ENCODE measurements around the gene SLK.
A peak's percentile ranks its signal among the peaks of the same experiment; 100 is the strongest.

The SLK gene

GRCh38 chr10:104035194-104036068 is 68.5 kb downstream of the SLK start:
- no peak for DNase-seq

DNA sequence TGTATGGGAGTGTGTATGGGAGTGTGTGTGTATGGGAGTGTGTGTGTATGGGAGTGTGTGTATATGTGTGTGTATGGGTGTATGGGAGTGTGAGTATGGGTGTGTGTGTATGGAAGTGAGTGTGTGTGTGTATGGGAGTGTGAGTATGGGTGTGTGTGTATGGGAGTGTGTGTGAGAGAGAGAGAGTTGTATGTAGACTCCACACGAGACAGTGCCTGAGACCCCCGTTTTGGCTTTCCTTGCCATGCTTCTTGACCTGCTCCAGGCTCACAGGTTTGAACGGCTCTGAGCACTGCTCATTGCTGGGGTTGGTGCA is 69.1 kb downstream of the SLK start:
- no peak for DNase-seq

DNA sequence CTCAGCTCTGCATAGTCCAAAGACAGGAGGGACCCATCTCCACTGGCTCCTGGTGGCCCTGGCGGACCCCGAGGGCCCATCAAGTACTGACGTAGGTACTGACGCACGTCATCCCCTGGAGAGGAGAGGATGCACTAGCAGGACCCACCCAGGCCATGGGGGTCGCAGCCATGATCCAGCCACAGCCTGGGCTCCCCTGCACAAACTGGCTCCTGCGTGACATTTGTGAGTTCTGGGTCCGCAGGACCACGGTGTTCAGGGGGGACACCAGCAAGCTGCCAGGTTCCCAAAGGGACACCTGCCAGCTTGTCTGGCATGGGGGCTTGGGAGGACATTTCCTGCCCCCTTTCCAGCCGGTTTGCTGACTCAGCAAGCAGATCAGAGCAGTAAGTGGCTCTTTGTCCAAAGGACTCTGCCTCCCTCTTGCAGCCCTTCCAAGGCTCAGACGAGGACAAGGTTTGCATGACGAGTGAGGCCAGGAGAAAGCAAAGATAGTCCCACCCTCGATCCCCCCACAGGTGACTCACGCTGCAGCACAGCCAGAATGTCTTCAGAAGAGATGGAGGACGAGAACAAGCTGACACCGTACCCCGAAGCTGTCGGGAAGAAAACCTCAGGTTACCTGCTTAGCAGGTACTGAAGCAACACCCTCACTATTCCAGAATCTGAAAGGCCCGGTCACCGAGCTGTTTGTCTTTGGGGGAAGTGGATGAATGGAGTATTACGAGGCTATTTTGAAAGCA is 69.7 kb downstream of the SLK start:
- no peak for DNase-seq

GRCh38 chr10:104037261-104037951 is 70.5 kb downstream of the SLK start:
- no peak for DNase-seq

- DNase-seq, result no peak
These were observed 71.6 kb downstream of the SLK start for GRCh38 chr10:104038537-104038936.

GRCh38 chr10:104038958-104039752 is 72.2 kb downstream of the SLK start:
- DNase-seq, result no peak

GRCh38 chr10:104040382-104040781 is 73.4 kb downstream of the SLK start:
- DNase-seq, result no peak

DNA sequence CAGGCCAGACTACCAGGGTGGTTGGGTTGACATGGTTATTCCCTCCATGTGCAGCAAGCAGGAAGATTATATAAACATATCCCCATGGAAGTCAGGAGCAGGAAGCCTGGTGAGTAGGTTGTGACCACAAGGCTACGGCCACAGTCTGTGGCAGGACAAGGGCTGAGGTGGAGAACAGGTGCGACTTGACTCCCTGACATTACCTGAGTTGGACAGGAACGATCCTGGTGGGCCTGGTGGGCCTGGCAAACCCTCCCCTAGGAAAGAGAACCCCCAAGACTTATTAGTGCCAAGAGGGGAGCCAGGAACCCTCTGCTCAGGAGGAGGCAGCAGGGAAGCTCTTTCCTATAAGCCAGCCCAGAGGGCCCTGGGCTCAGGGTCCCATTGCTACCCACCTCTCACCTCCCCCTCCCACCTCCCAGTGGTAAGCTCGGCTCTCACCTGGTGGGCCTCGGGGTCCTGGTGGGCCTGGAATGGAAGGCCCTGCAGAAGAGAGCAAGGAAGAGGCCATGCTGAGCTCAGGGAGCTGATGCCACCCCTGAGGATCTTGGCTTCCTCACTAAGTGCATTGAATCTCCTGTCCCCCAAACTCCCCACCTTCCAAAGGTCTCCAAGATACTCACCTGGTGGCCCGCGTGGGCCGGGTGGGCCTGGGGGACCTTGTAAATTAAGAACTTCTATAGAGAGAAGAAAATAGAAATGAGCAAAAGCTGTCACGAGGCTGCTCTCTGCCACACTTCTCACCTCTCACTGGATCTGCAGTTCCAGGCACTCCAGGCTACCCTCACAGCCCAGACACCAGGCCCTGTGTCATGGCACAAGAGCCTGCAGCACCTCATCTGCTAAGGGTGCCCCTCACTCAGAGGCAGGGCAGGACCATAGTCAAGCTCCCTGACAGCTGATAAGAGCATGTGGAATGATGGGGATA is 74.2 kb downstream of the SLK start:
- no peak for DNase-seq

GRCh38 chr10:104041891-104042535 is 75.1 kb downstream of the SLK start:
- DNase-seq, result no peak

- no peak for DNase-seq
These were observed 76.4 kb downstream of the SLK start for GRCh38 chr10:104043185-104043830.

DNA sequence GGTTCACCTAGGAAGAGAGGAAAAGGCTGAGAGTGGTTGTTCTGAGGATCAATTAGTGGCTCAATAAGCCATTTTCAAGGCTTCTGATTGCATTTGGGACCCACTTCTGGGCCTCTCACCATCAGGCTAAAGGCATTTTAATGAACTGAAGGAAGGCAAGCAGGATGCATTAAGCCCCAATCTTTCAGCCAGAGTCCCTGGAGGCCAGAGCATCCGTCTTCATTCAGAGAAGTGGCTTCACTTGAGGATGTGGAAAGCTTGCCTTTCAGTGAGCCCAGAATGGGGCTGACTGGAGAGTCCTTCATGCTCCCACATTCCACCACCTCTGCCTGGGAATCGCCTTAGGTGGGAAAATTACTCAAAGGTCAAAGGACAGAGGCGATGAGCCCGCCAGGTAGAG is 76.9 kb downstream of the SLK start:
- no peak for DNase-seq

GRCh38 chr10:104045151-104046089 is 78.5 kb downstream of the SLK start:
- peak; percentile 63 for DNase-seq

- DNase-seq, result no peak
These were observed 79.7 kb downstream of the SLK start for GRCh38 chr10:104046651-104047050.

- peak; percentile 39 for DNase-seq
These were observed 82.7 kb downstream of the SLK start for GRCh38 chr10:104049504-104050250.

GRCh38 chr10:104052431-104052830 is 85.5 kb downstream of the SLK start:
- DNase-seq, result no peak

- no peak for DNase-seq
These were observed 86.3 kb downstream of the SLK start for GRCh38 chr10:104053201-104053600.

- DNase-seq, result peak; percentile 27
These were observed 87.5 kb downstream of the SLK start for GRCh38 chr10:104054430-104054829.

DNA sequence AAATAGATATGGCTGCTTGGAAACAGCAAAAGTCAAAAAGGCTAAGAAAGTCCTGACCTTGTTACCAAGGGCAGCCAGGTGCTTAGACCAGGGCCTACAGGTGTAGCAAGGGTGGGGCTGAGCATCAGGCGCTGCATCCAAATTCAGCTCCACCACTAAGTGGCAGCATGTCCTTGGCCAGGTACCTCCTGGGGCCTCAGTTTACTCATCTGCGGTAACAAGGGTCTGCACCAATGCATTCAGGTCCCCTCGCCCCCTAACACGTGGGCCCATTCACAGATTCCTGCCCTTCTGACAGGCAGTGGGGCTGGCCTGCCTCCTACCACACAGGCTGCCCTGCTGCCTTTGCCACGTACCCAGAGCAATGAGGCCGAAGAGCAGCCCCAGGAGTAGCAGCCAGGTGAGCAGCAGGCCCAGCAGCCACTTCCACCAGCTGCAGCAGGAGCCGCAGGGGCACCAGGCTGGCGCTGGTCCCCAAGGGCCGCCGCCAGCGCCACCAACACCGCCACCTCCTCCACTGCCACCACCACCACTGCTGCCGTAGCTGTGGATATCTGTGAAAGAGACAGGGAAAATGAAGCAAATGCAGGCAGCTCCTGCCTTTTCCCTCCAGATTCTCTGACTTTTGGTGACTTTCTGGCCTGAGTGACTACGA is 89.8 kb downstream of the SLK start:
- DNase-seq, result no peak
